ENCODE data around the gene UPF3A.

DNA sequence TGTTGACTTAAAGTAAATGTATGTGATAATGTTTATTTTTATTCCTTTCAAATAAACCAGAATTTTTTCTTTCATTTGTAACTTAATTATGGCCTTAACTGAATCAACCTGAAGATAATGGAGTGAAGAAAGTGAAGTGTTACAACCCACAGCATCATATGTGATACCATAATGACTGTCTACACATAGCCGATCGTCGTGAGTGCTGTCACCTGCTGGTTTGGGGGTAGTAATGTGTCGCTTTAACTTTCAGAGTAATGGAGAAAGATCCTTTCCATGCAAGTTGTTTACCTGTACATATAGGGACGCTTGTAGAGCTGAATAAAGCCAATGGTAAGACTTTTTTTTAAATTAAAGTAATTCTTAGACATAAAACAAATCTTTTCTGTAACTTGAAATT is 36.8 kb upstream of the UPF3A start:
- TF ChIP-seq CTCF (IDR thresholded peaks at IDR 0.05; ENCODE audit: insufficient read depth, low read length) = no peak
- TF ChIP-seq SPI1 (IDR thresholded peaks at IDR 0.05; ENCODE audit: borderline replicate concordance, low read depth) = no peak
- TF ChIP-seq, protein P1, sequence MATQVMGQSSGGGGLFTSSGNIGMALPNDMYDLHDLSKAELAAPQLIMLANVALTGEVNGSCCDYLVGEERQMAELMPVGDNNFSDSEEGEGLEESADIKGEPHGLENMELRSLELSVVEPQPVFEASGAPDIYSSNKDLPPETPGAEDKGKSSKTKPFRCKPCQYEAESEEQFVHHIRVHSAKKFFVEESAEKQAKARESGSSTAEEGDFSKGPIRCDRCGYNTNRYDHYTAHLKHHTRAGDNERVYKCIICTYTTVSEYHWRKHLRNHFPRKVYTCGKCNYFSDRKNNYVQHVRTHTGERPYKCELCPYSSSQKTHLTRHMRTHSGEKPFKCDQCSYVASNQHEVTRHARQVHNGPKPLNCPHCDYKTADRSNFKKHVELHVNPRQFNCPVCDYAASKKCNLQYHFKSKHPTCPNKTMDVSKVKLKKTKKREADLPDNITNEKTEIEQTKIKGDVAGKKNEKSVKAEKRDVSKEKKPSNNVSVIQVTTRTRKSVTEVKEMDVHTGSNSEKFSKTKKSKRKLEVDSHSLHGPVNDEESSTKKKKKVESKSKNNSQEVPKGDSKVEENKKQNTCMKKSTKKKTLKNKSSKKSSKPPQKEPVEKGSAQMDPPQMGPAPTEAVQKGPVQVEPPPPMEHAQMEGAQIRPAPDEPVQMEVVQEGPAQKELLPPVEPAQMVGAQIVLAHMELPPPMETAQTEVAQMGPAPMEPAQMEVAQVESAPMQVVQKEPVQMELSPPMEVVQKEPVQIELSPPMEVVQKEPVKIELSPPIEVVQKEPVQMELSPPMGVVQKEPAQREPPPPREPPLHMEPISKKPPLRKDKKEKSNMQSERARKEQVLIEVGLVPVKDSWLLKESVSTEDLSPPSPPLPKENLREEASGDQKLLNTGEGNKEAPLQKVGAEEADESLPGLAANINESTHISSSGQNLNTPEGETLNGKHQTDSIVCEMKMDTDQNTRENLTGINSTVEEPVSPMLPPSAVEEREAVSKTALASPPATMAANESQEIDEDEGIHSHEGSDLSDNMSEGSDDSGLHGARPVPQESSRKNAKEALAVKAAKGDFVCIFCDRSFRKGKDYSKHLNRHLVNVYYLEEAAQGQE (IDR thresholded peaks at IDR 0.05; ENCODE audit: insufficient replicate concordance, low read depth) = no peak
- no peak for TF ChIP-seq POLR2AphosphoS5 (IDR thresholded peaks at IDR 0.05; ENCODE audit: low read depth)

Data from HL-60 (cell line).